Breast epithelium (tissue), 4 donors: Measurements from ENCODE around the gene TMEM132D. TPM values are rescaled to one million over a fixed set of nuclear protein-coding genes. Genes with fewer than 3 reads are reported as not detected.

Experiments used
- DNase-seq, 2 donors: peaks; one replicate each; pipeline ENCODE4 v3.0.0-alpha.2; 2019; ENCODE audit warnings: low spot score in 2 of 2
- H3K27ac ChIP-seq, 2 donors: fragments of 200-600 bp; sonication (generic) in 1 of 2; one replicate each; pipeline ENCODE4 v1.5.1; 2016 to 2019; ENCODE audit warnings: mild to moderate bottlenecking in 1 of 2
- H3K27me3 ChIP-seq, 2 donors: fragments of 200-600 bp; sonication (generic) in 1 of 2; one replicate each; pipeline versions ENCODE4 v1.5.1 to v1.6.0; 2017 to 2019; ENCODE audit warnings: control low read depth in 1 of 2, mild to moderate bottlenecking in 1 of 2
- H3K36me3 ChIP-seq: fragments of 200-600 bp; one replicate; pipeline ENCODE4 v1.5.1; 2019
- H3K4me1 ChIP-seq, 2 donors: fragments of 200-600 bp; sonication (generic); one replicate each; pipeline ENCODE4 v1.5.1; 2016 to 2019; ENCODE audit warnings: control low read depth in 1 of 2
- H3K4me3 ChIP-seq, 3 donors: fragments of 200-600 bp; sonication (generic); 1 replicate in 2 of 3; 2 replicates in 1 of 3; pipeline ENCODE4 v1.5.1; 2016 to 2019; ENCODE audit warnings: mild to moderate bottlenecking in 3 of 3, moderate library complexity in 2 of 3
- H3K9me3 ChIP-seq, 2 donors: fragments of 200-600 bp; sonication (generic) in 1 of 2; one replicate each; pipeline ENCODE4 v1.5.1; 2016 to 2019; ENCODE audit warnings: control low read depth in 1 of 2
- POLR2A ChIP-seq: fragments of 450-650 bp; IDR thresholded peaks from one replicate; pipeline ENCODE4 v1.6.1; 2016; ENCODE audit warnings: antibody characterized with exemption, mild to moderate bottlenecking, moderate library complexity
- POLR2AphosphoS5 ChIP-seq, 3 donors: sonication (generic); formaldehyde crosslinking; IDR thresholded peaks; one replicate each; pipeline ENCODE4 v1.6.1; 2017; ENCODE audit warnings: antibody characterized with exemption in 3 of 3
- intact Hi-C: fragments of 100-400 bp; cut with DNase I; formaldehyde crosslinking; loops from one replicate; pipeline ENCODE4 v1.15.1; 2023; ENCODE audit warnings: low total_unique reads
- total RNA-seq, 3 donors: library from RNA; depleted of rRNA; stranded (reverse); fragments of >200 nt; gene quantifications; one replicate each; pipeline ENCODE4 v1.1.0, GENCODE V29; 2016
- TF ChIP-seq, protein P1 (sequence below), 3 donors: fragments of 450-650 bp; IDR thresholded peaks; one replicate each; pipeline ENCODE4 v1.5.1; 2016 to 2017; ENCODE audit warnings: antibody characterized with exemption in 3 of 3, mild to moderate bottlenecking in 3 of 3, moderate library complexity in 3 of 3

TMEM132D gene
- total RNA-seq, 3 donors from 2014 or later: not detected

DNA sequence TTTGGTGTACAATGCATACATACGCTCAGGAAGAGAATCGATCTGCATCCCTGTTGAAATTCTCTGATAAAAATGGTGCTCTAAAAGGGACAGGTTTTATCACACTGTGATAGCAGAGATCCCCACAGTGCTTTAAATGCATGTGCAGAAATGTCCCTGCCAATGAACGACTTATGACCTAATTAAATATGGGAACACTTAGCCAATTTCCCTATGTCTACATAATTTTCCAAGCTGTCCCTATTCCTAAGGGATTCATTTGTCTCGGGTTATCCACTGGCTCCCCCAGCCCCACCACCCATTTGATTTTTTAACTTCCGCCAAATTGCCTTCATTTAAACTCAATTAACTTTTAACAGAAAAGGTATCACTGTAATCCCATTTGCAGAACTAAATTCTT, 284.6 kb downstream of the TMEM132D start:
- no peak for DNase-seq
- intact Hi-C loops: no loop called here
- no peaks in the 10 kb centered on the region for H3K4me1 ChIP-seq
- H3K27ac ChIP-seq: no peak overlapping the region
- no peak for TF ChIP-seq POLR2A
- no peak overlapping the region for H3K4me3 ChIP-seq
- no peaks in the 10 kb centered on the region for H3K36me3 ChIP-seq
- H3K9me3 ChIP-seq: peaks cover 3 to 4% of the 10 kb centered on the region in 2 donors
- H3K27me3 ChIP-seq: peaks cover 0 to under 1% of the 10 kb centered on the region in 2 donors

- Histone ChIP-seq H3K36me3 (no peaks in the 10 kb centered on the region), H3K4me1 (no peaks in the 10 kb centered on the region), H3K27ac (no peak overlapping the region), H3K4me3 (no peak overlapping the region), H3K27me3 (peaks cover 0 to 4% of the 10 kb centered on the region in 2 donors), H3K9me3 (peaks cover 3 to 4% of the 10 kb centered on the region in 2 donors)
- no peak for TF ChIP-seq POLR2A
- intact Hi-C loops: no loop called here
- no peak for DNase-seq
Observed at GRCh38 chr12:129617849-129618248, 286.0 kb downstream of the TMEM132D start.

GRCh38 chr12:129615001-129615400, 288.8 kb downstream of the TMEM132D start:
- Histone ChIP-seq H3K4me3 (no peak overlapping the region), H3K27me3 (peaks cover 0 to 4% of the 10 kb centered on the region in 2 donors), H3K4me1 (no peaks in the 10 kb centered on the region), H3K27ac (no peak overlapping the region), H3K9me3 (peaks cover 0 to 3% of the 10 kb centered on the region in 2 donors), H3K36me3 (no peaks in the 10 kb centered on the region)
- no peak for DNase-seq
- TF ChIP-seq POLR2AphosphoS5 (IDR thresholded peaks at IDR 0.05) (no peak), POLR2A (no peak)
- TF ChIP-seq, protein P1, sequence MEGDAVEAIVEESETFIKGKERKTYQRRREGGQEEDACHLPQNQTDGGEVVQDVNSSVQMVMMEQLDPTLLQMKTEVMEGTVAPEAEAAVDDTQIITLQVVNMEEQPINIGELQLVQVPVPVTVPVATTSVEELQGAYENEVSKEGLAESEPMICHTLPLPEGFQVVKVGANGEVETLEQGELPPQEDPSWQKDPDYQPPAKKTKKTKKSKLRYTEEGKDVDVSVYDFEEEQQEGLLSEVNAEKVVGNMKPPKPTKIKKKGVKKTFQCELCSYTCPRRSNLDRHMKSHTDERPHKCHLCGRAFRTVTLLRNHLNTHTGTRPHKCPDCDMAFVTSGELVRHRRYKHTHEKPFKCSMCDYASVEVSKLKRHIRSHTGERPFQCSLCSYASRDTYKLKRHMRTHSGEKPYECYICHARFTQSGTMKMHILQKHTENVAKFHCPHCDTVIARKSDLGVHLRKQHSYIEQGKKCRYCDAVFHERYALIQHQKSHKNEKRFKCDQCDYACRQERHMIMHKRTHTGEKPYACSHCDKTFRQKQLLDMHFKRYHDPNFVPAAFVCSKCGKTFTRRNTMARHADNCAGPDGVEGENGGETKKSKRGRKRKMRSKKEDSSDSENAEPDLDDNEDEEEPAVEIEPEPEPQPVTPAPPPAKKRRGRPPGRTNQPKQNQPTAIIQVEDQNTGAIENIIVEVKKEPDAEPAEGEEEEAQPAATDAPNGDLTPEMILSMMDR (IDR thresholded peaks at IDR 0.05): no peak
- intact Hi-C loops: no loop called here

DNA sequence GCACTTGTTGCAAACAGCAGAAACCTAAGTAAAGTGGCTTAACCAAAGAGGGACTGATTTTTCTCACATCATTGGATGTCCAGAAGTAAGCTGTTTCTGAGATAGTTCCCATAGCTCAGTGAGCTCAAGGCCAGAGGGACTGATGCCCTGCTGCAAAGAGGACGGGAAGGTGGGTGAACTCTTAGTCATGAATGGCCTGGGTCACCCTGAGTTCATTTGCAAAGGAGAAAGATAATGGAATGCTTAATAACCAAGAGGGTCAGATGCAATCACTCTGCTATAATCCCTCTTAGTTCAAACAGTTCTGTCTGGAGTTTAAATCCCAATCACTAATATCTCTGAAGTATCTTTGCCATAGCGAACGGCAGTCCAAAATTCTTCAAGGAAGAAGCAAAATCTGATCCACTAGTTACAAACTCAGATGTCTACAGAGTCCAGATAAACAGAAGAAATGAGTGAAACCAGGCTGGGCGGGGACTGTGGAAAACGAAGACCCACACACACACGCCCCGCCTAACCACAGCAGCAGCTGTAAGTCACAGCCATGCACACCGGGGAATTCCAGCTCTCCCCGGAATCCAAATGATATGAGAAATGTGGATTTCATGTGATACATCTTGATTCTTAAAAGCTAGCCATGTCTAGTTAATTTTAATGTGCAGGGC, 289.5 kb downstream of the TMEM132D start:
- Histone ChIP-seq H3K4me1 (no peaks in the 10 kb centered on the region), H3K27me3 (peaks cover 0 to 4% of the 10 kb centered on the region in 2 donors), H3K36me3 (no peaks in the 10 kb centered on the region), H3K27ac (no peak overlapping the region), H3K9me3 (peaks cover 0 to 3% of the 10 kb centered on the region in 2 donors), H3K4me3 (no peak overlapping the region)
- DNase-seq: no peak
- intact Hi-C loops: no loop called here
- no peak for TF ChIP-seq POLR2AphosphoS5 (IDR thresholded peaks at IDR 0.05)
- TF ChIP-seq POLR2A: no peak
- TF ChIP-seq, protein P1 (IDR thresholded peaks at IDR 0.05): no peak

GRCh38 chr12:129613314-129613713, 290.5 kb downstream of the TMEM132D start:
- H3K4me1 ChIP-seq: no peaks in the 10 kb centered on the region
- no peak for TF ChIP-seq POLR2AphosphoS5 (IDR thresholded peaks at IDR 0.05)
- TF ChIP-seq, protein P1 (IDR thresholded peaks at IDR 0.05): no peak
- TF ChIP-seq POLR2A: no peak

DNA sequence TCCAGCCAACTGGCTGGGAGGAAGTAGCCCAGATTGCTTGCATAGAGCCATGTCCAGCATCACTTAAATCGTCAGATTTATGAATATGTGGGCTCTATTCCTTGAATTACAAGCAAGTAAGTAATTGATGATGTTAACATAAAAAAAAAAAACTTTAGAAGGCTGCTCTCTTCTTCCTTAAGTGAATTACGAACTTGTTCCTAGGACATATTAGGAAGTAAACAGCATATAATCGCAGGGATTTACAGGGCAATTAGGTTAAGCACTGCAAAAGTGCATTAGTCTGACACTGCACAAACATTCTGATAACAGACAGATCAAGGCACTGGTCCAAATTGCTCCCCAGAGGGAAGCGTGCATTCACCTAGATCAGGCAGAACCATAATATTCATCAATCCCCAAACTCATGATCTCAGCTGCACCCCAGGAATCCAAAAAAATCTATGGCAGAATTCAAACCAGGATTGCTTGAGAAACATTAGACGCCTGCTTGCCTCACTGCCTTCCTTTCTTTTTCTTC, 293.2 kb downstream of the TMEM132D start:
- H3K27ac ChIP-seq: no peak overlapping the region
- intact Hi-C loops: no loop called here
- H3K36me3 ChIP-seq: no peaks in the 10 kb centered on the region
- H3K9me3 ChIP-seq: peaks cover 0 to under 1% of the 10 kb centered on the region in 2 donors
- H3K27me3 ChIP-seq: peaks cover 0 to 4% of the 10 kb centered on the region in 2 donors
- no peak overlapping the region for H3K4me3 ChIP-seq
- DNase-seq: no peak
- H3K4me1 ChIP-seq: no peaks in the 10 kb centered on the region
- TF ChIP-seq POLR2A: no peak
- TF ChIP-seq, protein P1 (IDR thresholded peaks at IDR 0.05): no peak
- no peak for TF ChIP-seq POLR2AphosphoS5 (IDR thresholded peaks at IDR 0.05)

More at GRCh38 chr12:129613314-129613713, 290.5 kb downstream of the TMEM132D start:
- Histone ChIP-seq H3K36me3 (no peaks in the 10 kb centered on the region), H3K27ac (no peak overlapping the region), H3K27me3 (peaks cover 0 to 4% of the 10 kb centered on the region in 2 donors), H3K4me3 (no peak overlapping the region), H3K9me3 (peaks cover 0 to 3% of the 10 kb centered on the region in 2 donors)
- intact Hi-C loops: no loop called here
- no peak for DNase-seq
